SK-N-MC (cell line): ENCODE results near the gene USP38.

Experiments used
- DNase-seq: peaks from one replicate; pipeline ENCODE4 v3.0.0-alpha.2; 2011; ENCODE audit warnings: low read depth, low spot score
- H3K27ac ChIP-seq: fragments of 200-600 bp; sonication (generic); 2 replicates; pipeline ENCODE4 v1.5.1; 2016; ENCODE audit warnings: mixed run types
- H3K36me3 ChIP-seq: fragments of 200-600 bp; sonication (generic); 2 replicates; pipeline ENCODE4 v1.6.1; 2017; ENCODE audit warnings: antibody characterized with exemption, low read length, mixed read lengths; ENCODE audit not compliant: insufficient read depth
- H3K4me3 ChIP-seq: fragments of 200-600 bp; sonication (generic); 2 replicates; pipeline ENCODE4 v1.5.1; 2016
- H3K9ac ChIP-seq: fragments of 200-600 bp; sonication (generic); 2 replicates; pipeline ENCODE4 v1.8.0; 2017; ENCODE audit warnings: mixed run types, mixed read lengths; ENCODE audit not compliant: insufficient read length
- H3K9me3 ChIP-seq: fragments of 200-600 bp; sonication (generic); 2 replicates; pipeline ENCODE4 v1.6.1; 2017; ENCODE audit warnings: low read depth, mild to moderate bottlenecking, antibody characterized with exemption, low read length, moderate library complexity, mixed read lengths
- EZH2 ChIP-seq: fragments of 200-600 bp; sonication (generic); IDR thresholded peaks from one replicate; pipeline ENCODE4 v1.6.1; 2017; ENCODE audit warnings: antibody characterized with exemption
- FOXP2 ChIP-seq: optimal IDR thresholded peaks from 2 replicates; pipeline ENCODE3; 2011; ENCODE audit warnings: mild to moderate bottlenecking, moderate library complexity; ENCODE audit not compliant: insufficient read depth; ENCODE audit errors: extremely low read length, control extremely low read depth
- POLR2AphosphoS5 ChIP-seq: IDR thresholded peaks from 2 replicates; pipeline ENCODE4 v1.6.1; 2012; ENCODE audit warnings: mild to moderate bottlenecking, low read depth, low read length, borderline replicate concordance

Gene USP38

DNA sequence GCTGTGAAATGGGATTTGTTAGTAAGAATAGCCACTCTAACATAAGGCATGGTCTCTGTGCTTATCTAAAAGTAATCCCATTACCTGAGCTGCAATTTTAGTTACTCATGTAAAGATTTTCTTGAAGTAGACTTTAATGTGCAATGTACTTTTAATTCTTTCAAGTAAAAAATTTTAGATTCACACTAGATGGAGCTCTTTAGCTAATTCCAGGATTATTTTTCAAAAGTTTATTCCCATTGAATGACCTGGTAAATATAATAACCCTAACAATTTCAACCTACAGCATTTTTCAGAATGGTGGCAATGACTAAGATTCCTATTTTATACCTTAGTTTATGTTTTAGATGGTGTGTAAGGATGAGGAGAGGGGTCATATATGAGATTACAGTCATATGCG, 18.1 kb downstream of the USP38 start:
- no peak for TF ChIP-seq POLR2AphosphoS5
- no peak for TF ChIP-seq EZH2
- TF ChIP-seq FOXP2 = no peak
- Histone ChIP-seq H3K27ac (no peak overlapping the region), H3K9ac (no peak overlapping the region), H3K9me3 (no peaks in the 10 kb centered on the region), H3K36me3 (peaks cover 63% of the 10 kb centered on the region), H3K4me3 (no peak overlapping the region)
- DNase-seq = no peak

DNA sequence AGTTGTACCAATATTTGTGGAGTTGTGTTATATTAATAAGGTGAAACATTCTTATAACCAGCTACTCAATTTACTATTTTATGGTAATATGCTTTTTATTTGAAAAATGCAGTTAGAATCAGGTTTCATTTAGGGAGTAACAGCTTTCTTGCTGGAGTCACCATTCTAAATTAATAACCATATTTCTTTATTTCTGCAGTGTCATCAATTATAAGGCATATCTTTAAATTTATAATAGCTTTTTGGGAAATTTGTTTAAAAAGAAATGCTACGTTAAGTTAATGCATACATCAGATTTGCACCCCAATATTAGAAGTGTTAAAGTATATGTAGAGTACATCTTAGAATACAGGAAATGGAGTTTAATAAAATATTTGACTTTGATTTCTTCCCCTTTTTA, 18.9 kb downstream of the USP38 start:
- Histone ChIP-seq H3K36me3 (peaks cover 56% of the 10 kb centered on the region), H3K4me3 (no peak overlapping the region), H3K9me3 (no peaks in the 10 kb centered on the region), H3K9ac (no peak overlapping the region), H3K27ac (no peak overlapping the region)
- no peak for DNase-seq
- TF ChIP-seq EZH2 = no peak

DNA sequence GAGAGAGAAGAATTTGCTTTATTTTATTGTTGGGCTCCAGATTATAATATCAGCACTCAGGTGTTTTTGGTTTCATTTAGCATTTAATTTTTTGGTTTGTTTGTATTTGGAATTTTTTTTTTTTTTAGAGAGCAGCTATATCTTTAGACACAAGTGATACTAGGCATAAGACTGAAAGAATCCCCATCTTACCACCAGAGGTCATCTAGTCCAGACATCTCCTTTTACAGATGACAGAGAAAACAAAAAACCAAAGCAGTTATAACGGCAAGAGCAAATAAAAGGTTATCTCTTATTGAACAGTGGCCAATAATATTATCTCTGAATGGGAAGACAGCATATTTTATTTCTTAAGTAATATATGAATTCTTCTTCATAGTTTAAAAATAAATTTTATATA, 22.8 kb downstream of the USP38 start:
- no peak for DNase-seq
- Histone ChIP-seq H3K4me3 (no peak overlapping the region), H3K36me3 (peaks cover 40% of the 10 kb centered on the region)

DNA sequence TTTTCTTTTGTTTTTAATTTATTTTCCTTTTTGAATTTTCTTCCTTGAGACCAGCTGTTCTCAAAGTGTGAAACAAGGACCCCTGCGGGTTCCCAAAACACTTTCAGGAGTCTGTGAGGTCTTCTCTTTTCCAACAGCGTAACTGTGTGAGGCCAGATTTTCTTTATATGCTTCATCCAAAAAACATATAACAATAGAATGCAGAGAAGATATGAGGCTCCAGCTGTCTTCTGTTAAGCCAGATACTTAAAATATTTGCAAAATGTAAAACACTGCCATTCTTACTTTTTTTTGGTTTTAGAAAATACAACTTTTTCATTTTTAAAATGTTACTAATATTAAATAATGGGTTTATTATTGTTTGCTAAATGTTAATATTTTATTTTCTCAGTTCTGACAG, 27.8 kb downstream of the USP38 start:
- H3K9ac ChIP-seq = no peak overlapping the region
- no peak for TF ChIP-seq POLR2AphosphoS5
- TF ChIP-seq EZH2 = no peak
- TF ChIP-seq FOXP2 = no peak
- no peak overlapping the region for H3K27ac ChIP-seq
- no peaks in the 10 kb centered on the region for H3K9me3 ChIP-seq
- no peak overlapping the region for H3K4me3 ChIP-seq
- H3K36me3 ChIP-seq = peaks cover 29% of the 10 kb centered on the region
- DNase-seq = no peak

More for the DNA sequence above, 22.8 kb downstream of the USP38 start:
- Histone ChIP-seq H3K27ac (no peak overlapping the region), H3K9me3 (no peaks in the 10 kb centered on the region), H3K9ac (no peak overlapping the region)
- TF ChIP-seq FOXP2 (no peak), EZH2 (no peak), POLR2AphosphoS5 (no peak)

DNA sequence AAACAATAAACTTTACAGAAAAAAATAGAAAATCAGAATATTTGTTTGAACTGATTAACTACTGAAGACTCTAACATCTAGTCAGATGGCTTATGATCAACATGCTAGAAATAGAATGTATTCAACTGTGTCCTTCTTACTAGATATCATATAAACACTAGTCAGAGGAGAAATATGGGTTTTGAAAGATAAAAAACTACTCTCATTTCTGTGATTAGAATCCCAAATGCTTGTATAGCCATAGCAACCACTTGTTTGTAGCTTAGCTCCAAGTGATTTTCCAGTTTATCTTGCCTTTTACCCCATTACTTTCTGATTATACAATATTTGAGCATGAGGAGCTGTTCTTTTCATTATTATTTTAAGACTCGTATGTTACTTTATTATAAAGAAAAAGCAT, 31.2 kb downstream of the USP38 start:
- no peak for TF ChIP-seq POLR2AphosphoS5
- no peak for TF ChIP-seq FOXP2
- TF ChIP-seq EZH2 = no peak
- Histone ChIP-seq H3K9ac (no peak overlapping the region), H3K36me3 (peaks cover 24% of the 10 kb centered on the region), H3K4me3 (no peak overlapping the region), H3K9me3 (no peaks in the 10 kb centered on the region), H3K27ac (no peak overlapping the region)
- no peak for DNase-seq

DNA sequence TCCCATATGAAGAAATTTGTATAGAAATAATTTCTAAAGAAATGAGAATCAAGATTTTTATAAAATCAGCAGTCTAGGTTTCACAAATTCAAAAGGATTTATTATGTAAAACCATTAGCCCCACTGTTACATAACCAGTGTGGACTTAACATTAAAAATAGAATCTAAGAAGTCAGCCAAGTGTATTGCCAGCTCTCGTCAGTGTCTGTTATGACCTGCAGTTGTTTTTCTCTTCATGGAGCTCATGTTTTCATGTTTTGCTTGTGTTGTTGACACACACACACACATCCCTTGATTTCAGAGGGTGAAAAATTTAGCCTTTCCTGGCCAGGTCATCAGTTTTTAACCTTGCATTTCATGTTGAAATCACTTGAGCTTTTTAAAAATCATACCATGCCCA, 39.5 kb downstream of the USP38 start:
- Histone ChIP-seq H3K27ac (no peak overlapping the region), H3K9ac (no peak overlapping the region), H3K4me3 (no peak overlapping the region), H3K36me3 (no peaks in the 10 kb centered on the region), H3K9me3 (no peaks in the 10 kb centered on the region)
- DNase-seq = no peak
- no peak for TF ChIP-seq EZH2
- no peak for TF ChIP-seq FOXP2
- TF ChIP-seq POLR2AphosphoS5 = no peak

DNA sequence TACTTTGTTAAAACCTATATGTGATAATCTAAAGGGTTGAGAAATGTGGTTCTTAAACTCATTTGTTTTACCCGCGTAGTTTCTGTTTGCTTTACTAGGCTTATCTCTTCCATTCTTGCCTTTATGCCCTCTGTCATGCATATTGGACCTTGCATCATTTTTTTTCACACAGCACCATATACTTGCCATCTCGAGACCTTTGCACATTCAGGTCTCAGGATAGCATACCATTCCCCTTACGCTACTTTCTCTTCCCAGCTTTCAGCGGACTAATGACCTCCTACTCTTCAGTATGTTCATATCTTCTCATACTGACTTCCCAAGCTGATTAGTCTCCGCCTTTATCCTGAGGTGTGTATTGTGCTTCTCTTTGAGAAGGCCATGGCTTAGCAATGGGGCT, 40.5 kb downstream of the USP38 start:
- Histone ChIP-seq H3K9me3 (no peaks in the 10 kb centered on the region), H3K9ac (no peak overlapping the region), H3K27ac (no peak overlapping the region), H3K4me3 (no peak overlapping the region), H3K36me3 (no peaks in the 10 kb centered on the region)
- TF ChIP-seq FOXP2 (no peak), POLR2AphosphoS5 (no peak), EZH2 (no peak)
- DNase-seq = no peak

DNA sequence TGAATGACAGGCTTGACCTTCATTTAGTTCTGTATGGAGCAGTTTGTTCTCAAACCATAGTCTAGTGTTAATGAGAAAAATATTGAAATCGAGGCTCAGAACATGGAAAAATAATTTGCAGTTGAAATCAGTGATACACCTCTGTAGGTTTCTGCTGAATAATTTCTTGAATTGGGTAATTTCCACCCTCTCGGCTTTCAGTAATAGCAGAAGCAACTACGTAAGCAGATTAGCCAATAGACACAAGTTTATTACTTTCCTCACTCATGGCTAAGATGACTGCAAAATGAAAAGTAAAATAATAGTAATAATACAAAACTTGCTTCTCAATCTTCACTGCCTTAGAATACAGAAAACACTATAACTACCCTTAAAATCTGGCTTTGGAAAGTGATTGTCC, 46.0 kb downstream of the USP38 start:
- H3K9me3 ChIP-seq = no peaks in the 10 kb centered on the region
- DNase-seq = no peak
- no peak overlapping the region for H3K27ac ChIP-seq
- no peak overlapping the region for H3K4me3 ChIP-seq
- no peaks in the 10 kb centered on the region for H3K36me3 ChIP-seq
- TF ChIP-seq FOXP2 (no peak), EZH2 (no peak), POLR2AphosphoS5 (no peak)
- H3K9ac ChIP-seq = no peak overlapping the region

DNA sequence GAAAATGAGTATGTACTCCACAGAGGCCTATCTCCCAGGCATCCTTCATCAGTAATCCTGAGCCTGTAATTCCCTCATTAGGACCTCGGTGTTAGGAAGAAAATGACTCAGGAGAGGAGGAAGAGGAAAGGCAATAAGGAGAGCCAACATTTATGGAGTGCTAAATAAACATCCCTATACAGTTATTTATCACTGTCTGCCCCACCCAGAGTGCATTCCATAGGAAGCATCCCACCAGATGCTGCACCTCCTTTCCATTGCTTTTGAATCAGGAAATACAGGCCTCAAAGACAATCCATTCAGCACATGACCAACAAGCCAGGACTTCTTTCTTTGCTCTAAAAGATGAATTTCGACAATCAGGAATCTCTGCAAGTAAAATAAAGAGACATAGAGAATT, 47.6 kb downstream of the USP38 start:
- Histone ChIP-seq H3K36me3 (no peaks in the 10 kb centered on the region), H3K27ac (no peak overlapping the region), H3K9ac (no peak overlapping the region), H3K4me3 (no peak overlapping the region), H3K9me3 (no peaks in the 10 kb centered on the region)
- DNase-seq = no peak
- TF ChIP-seq EZH2 (no peak), FOXP2 (no peak), POLR2AphosphoS5 (no peak)
